PFSK-1 (cell line): ENCODE measurements around the gene NRP1.

Experiments used
- POLR2AphosphoS5 ChIP-seq: IDR thresholded peaks from 2 replicates; pipeline ENCODE4 v1.6.1; 2012; ENCODE audit warnings: low read depth, mild to moderate bottlenecking, control low read depth, low read length, moderate library complexity
- REST ChIP-seq, 2 experiments: IDR thresholded peaks; 2 replicates each; pipeline versions ENCODE4 v1.6.1 to v1.8.0; 2011 to 2012; ENCODE audit warnings: low read depth in 2 of 2, low read length in 2 of 2, control low read depth in 1 of 2, inconsistent platforms in 1 of 2, mild to moderate bottlenecking in 1 of 2, moderate library complexity in 1 of 2; ENCODE audit not compliant: insufficient read depth in 1 of 2
- TAF1 ChIP-seq: IDR thresholded peaks from 2 replicates; pipeline ENCODE4 v1.6.1; 2012; ENCODE audit warnings: low read length, control low read depth, borderline replicate concordance; ENCODE audit not compliant: insufficient read depth

- TF ChIP-seq REST (IDR thresholded peaks at IDR 0.05; ENCODE audit: insufficient read depth in 1 of 2, low read depth in 2 of 2, low read length in 2 of 2): no peak
- TF ChIP-seq TAF1: no peak
- TF ChIP-seq POLR2AphosphoS5: no peak
These were observed 75.5 kb downstream of the NRP1 start for GRCh38 chr10:33258967-33259366.
